Inflammatory macrophage treated with lipopolysaccharide for 1 hour (primary cell): ENCODE results near the gene ZP4.

Source experiments
- DNase-seq, 2 donors: peaks; one replicate each; pipeline ENCODE4 v3.0.0-alpha.2; 2020 to 2022

The ZP4 gene

GRCh38 chr1:237890822-237891221 lies at the start of gene ZP4:
Gene ZP4 (minus strand): TSS chr1:237890922. CDS start chr1:237890635, 287 bp downstream.
- no peak for DNase-seq

- DNase-seq: no peak
Observed at GRCh38 chr1:237938553-237938952, 47.8 kb upstream of the ZP4 start.

- DNase-seq: no peak
Observed at GRCh38 chr1:237938068-237938467, 47.3 kb upstream of the ZP4 start.

- no peak for DNase-seq
Observed at GRCh38 chr1:237932816-237933215, 42.1 kb upstream of the ZP4 start.

GRCh38 chr1:237931581-237931980 lies 40.9 kb upstream of the ZP4 start:
- no peak for DNase-seq

- DNase-seq: no peak
Observed at GRCh38 chr1:237927198-237927597, 36.5 kb upstream of the ZP4 start.

GRCh38 chr1:237921306-237921705 lies 30.6 kb upstream of the ZP4 start:
- no peak for DNase-seq

GRCh38 chr1:237913345-237913744 lies 22.6 kb upstream of the ZP4 start:
- no peak for DNase-seq

- no peak for DNase-seq
Observed at GRCh38 chr1:237911911-237912310, 21.2 kb upstream of the ZP4 start.

GRCh38 chr1:237910834-237911233 lies 20.1 kb upstream of the ZP4 start:
- no peak for DNase-seq

- DNase-seq: no peak
Observed at GRCh38 chr1:237903961-237904360, 13.2 kb upstream of the ZP4 start.

GRCh38 chr1:237902960-237903743 lies 12.4 kb upstream of the ZP4 start:
- DNase-seq: no peak

GRCh38 chr1:237901299-237901934 lies 10.7 kb upstream of the ZP4 start:
- peak in 1 of 2 donors; percentile 14 for DNase-seq

GRCh38 chr1:237895630-237896029 lies 4.9 kb upstream of the ZP4 start:
- DNase-seq: no peak

- no peak for DNase-seq
Observed at GRCh38 chr1:237894131-237894530, 3.4 kb upstream of the ZP4 start.

GRCh38 chr1:237891979-237892378 lies 1.3 kb upstream of the ZP4 start:
- no peak for DNase-seq

GRCh38 chr1:237891266-237891665 lies 544 bp upstream of the ZP4 start:
- no peak for DNase-seq

- no peak for DNase-seq
Observed at GRCh38 chr1:237890416-237890815, 306 bp downstream of the ZP4 start.

- no peak for DNase-seq
Observed at GRCh38 chr1:237888143-237888542, 2.6 kb downstream of the ZP4 start.

GRCh38 chr1:237887542-237887941 lies 3.2 kb downstream of the ZP4 start:
- no peak for DNase-seq

- no peak for DNase-seq
Observed at GRCh38 chr1:237884237-237884636, 6.5 kb downstream of the ZP4 start.

- no peak for DNase-seq
Observed at GRCh38 chr1:237879195-237879594, 11.5 kb downstream of the ZP4 start.

GRCh38 chr1:237878406-237878805 lies 12.3 kb downstream of the ZP4 start:
- no peak for DNase-seq

- no peak for DNase-seq
Observed at GRCh38 chr1:237877631-237878030, 13.1 kb downstream of the ZP4 start.

GRCh38 chr1:237875291-237875690 lies 15.4 kb downstream of the ZP4 start:
- DNase-seq: no peak
